Measurements from ENCODE around the gene TMEM132A.

TMEM132A gene

DNA sequence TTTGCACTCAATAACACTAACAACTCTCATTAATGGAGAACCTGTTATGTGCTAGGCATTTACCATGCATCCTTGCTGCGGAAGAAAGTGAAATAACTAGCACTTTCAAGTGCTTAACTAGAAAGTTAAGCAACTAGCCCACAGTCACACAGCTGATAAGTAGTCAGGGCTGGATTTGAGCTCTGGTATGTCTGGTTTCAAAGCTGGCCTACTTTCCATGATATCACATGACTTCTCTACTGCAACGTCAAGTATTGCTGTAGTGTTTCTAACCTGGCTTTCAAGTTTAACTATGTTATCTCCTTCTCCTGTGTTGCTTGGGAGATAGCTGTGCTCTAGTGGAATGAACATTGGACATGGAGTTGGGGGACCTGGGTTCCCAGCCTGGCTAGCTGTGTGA lies 15.6 kb downstream of the TMEM132A start:
- peak; percentile 64 for DNase-seq

DNA sequence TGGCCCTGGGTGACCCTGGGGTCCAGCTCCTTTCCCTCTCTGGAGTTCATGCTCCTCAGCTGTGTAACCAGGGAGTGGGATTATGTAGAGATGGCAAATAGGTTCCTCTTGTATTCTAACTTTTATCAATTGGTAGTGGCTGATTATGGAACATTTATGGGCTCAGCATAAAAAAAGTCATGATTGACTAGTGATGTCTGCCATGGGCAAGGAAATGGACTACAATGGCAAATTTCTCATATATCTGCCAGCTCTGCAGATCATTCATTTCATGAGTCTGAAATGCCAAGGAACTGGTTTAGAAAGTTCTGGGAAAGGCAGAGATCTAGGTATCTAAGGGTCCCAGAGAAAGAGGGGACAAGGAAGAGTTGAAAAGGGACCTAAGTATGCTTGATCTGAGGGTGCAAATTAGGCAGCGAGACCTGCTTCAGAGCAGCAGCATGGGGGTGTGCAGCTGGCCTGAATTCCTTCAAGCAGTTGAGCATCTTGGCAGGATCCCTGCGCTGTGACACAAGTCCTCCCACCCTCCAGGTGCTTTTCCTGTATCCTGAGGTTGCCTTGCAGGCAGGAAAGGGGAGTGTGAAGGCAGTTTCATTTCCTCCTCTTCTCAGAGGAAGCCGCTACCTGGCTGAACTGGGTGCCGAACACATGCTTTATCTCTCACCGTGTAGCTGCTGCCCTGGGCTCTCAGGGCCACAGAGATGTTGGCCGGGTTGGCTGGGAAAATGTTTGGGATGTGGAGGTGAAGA lies 17.3 kb downstream of the TMEM132A start:
- DNase-seq, result no peak

DNA sequence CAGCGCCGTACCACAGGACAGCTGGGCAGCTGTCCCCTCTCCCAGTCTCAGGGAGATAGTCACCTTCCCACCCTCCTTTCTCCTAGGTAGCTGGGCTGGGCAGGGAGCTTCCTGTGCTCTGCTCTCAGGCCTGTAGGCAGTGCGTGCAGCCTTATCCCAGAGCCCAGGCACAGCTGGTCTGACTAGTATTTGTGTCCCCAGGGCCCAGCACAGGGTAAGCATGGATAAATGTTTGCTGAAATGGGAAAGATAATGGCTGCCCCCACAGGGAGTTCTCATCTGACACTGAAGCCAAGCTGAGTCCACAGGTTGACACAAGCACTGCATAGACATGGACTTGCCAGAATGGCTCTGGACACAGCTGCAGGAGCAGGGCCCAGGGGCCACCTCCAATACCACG lies 18.0 kb downstream of the TMEM132A start:
- no peak for DNase-seq

DNA sequence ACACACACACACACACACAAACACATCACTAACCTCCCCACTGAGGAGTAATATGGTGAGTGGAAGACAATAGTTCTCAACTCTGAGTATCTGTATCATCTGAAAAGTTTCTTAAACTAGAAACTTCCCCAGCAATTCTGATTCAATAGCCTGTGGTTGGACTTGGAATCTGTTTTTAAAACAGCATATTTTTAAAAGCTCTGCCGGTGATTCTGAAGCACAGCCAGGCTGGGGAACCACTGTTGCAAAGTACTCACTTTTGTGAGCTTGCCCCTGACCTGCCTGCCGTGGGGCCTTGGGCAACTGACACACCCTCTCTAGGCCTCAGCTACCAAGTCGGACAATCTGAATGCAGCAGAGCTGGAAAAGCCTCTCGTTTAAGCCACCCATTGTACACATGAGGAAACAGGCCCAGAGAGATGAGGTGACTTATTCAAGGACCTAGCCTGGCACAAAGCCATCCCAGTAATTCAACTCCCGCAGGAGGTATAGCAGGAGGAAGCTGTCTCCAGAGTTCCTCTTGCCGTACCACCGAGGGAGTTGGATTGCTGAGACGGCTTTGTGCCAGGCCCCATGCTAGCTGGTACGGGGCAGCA lies 18.8 kb downstream of the TMEM132A start:
- no peak for DNase-seq

DNA sequence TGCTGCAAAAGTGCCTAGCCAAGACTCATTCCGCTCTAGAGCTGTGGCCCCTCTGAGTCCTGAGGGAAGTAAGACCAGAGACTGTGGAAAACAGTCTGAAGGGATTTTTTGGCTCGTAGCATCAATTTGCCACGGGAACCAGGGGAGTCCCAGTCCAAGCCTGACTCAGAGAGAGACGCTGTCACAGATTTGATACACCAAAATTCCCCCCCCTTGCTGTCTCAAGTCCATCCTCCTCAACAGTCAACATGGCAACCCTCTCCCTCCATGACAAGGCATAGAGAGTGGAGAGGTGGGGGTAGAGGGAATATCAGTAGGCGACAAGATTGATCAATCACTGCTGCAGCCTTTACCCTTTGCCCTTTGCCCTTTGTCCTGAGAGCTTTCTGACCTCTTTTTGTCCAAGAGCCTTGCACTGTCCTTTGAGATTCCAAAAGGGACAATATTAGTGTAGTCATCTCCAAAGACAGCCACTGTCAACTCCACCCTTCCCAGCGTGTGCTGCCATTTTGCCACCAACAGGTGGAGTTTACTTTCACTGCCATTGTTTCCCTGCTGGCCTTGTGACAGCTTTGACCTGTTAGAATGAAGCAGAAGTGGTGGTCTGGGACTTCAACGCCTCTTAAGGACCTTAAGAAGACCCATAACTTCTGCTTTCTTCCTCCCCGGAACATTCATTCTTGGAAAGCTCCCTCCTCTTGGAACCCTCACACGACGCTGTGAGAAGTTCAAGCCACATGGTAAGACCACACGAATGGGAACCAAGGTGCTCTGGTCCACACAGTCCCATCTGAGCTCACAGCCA lies 20.4 kb downstream of the TMEM132A start:
- peak; percentile 96 for DNase-seq

DNA sequence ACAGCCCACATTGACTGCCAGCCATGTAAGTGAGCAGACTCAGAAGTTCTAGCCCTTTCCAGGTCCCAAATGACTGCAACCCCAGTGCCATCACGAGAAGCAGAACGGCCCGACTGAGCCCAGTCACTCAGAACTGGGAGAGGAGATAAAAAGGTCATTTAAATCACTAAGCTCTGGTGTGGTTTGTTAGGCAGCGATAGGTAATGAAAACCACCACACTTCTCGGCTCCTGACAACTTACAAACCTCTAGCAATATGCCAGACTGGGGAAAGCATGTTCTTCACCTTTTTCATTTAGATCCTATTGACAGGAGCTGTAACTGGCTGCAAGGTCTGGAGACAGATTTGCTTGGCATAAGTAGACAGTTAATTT lies 21.0 kb downstream of the TMEM132A start:
- DNase-seq, result peak; percentile 96

DNA sequence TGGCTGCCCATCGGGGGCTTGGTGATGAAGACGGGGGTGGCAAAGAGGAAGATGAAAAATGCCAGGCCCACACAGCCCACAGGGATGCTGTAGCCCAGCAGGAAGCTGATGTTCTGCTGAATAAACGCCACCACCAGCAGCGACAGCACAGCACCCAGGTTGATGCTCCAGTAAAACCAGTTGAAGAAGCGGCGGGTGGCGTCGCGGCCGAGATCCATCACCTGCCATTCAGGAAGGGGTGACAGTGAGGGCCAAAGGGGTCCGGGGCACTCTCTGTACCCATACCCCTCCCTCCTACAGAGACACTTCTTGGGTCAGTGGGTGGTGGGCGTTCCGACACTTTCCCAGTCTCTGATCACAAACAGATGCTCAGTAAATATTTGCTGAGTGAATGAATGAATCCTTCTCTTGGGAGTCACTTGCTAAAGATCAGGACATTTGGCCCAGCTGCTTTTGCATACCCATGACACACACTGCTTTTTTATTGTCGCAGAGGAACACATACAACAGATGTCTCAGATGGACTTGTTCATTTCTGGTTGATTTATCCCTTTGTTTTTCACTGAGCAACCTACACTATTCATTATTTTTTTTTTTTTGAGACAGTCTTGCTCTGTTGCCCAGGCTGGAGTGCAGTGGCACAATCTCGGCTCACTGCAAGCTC lies 22.5 kb downstream of the TMEM132A start:
- DNase-seq, result no peak

DNA sequence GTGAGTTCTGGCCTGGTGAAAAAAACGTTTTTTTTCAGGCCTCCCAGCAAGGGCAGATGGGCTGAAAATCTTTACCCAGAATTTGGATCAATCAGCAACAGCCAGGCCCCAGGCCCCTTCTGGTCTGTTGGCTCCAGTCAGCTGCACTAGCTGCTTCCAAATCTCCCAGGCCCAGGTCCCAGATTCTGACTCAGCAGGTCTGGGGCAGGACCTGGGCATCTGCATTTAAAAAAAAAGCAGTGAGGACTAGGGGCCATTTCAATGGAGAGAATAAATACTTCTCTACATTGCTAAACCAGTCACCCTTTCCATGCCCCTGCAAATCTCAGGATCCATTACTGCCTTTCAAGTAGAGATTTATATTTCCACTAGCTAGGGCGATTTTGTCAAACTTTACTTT lies 23.4 kb downstream of the TMEM132A start:
- no peak for DNase-seq

DNA sequence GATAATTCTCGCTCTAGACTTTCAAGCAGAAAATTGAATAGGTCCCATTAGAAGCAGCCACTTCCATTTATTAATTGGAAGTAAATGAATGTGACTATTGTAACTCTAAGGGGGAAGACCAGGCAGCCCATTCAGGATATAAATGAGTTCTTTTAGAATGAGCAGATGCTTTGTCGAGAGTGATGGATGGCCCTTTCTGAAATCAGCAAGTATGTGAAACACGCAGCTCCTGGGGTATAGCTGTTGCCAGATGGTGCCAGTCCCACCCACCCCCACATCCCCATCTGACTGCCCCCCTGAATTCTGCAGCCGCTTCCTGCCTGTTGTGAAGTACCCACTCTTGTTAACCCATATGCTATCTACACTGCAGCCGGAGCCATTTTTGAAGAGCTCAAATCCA lies 24.0 kb downstream of the TMEM132A start:
- DNase-seq, result no peak

DNA sequence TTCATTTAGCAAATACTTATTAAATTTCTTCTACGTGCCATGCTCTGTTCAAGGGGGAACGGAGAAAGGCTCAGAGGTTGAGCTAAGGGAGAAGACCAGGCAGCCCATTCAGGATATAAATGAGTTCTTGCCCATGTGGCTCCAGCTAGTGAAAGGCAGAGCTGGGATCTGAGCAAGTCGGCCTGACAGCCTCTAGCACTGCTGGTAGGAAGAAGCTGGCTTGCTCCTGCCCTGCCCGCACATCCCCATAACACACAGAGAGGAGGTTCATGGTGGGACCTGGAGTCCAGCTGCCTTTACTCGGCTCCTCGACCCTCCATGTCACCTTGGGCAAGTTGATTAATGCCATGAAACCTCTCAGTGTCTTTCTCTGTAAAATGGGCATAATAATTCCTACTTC lies 25.8 kb downstream of the TMEM132A start:
- DNase-seq, result no peak

DNA sequence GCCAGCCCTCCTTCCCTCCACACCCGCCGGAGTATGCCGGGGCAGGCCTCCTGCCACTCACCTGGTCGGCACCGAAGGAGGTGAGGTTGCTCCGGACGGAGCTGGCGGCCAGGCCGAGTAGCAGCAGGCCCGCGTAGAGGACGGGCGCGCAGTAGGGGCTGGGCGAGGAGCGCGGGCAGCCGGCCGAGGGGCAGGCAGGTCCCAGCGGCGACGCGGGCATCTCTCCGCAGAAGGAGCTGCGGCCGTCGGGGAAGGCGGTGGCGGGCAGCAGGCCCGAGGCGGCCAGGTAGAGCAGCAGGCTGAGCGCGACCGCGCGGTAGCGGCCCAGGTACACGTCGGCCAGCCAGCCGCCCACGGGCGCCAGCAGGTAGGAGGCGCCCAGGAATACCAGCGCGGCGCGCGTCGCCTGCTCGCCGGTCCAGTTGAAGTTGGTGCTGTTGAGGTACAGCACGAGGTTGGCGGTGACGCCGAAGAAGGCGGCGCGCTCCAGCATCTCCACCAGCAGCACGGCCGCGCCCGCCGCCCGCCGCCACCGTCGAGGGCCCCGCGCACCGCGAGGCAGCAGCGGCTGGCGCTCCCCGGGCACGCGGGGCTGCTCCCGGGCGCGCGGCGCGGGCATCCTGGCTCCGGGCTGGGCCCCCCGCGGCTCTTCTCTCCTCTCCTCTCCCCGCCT lies 26.8 kb downstream of the TMEM132A start:
- DNase-seq, result no peak

DNA sequence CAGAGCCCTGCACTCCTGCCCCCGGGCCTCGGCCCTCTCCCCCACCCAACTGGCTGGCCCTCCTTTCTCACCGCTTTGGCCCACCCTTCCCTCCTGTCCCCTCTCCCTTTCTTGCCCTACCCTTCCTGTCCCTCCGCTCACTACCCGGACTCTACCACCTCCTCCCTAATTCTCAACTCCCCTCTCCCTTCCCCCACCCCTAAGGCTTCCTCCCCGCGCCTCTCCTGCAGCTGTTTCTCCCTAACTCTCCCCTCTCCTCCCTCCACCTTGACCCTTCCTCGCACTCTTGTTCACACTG lies 27.3 kb downstream of the TMEM132A start:
- DNase-seq, result no peak

DNA sequence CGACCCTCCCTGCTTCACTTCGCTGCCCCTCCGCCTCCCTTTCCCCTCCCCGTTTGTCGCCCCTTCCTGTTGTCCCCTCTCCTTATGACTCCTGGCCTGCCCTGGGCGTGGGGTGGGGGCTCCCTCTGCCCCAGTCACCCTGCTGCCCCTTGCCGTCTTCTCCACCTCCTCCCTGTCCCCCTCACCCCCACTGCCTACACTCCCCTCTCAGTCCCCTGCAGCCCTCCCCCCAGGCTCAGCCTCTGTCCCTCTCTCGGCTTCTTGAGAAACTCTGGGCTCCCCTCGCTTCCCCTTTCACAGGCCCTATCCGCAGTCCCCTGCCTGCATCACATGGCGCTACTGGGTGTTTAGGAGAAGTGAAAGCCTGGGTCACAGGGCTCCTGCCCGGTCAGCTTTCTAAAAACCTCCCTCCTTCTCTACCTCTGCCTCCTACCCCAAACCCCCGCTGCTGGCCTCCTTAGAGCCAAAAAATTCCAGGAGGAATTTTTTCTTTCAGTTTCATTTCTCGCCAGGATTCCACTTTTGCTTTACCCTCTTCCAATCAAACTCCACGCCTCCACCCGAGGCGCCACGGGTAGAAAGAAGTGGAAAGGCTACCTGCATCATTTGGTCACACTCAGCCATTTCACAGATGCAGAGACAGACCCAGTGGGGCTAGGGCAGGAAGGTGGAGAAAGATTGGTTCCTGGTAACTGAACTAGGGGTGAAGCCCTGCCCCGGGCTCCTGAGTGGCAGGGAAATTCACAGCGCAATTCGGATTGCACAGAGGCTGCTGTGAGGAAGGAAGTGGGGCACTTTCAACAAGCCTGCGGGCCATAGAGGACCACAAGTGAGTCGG lies 27.9 kb downstream of the TMEM132A start, which contains the start of gene SLC15A3:
SLC15A3 (minus strand) TSS at position 273 of the 838 bp plus-strand sequence. CDS start 625 bp downstream, outside the sequence.
- DNase-seq, result peak; percentile 66

DNA sequence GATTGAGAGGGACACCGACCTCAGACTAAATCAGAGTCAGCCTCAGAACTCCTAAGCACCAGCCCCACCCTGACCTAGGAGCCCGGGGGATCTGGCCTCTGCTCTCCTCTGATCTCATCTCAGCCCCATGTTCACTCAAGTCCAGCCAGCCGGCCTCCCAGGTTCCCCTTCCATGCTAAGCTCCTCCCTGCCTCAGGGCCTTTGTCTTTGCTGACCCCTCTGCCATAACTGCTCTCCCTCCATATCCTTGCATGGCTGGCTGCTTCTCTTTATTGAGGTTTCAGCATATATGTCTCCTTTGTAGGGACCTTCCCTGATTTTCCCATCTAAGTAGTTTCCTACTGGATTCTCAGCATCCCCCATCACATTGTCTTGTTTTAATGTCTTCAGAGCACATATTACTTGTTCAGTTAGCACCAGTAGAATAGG lies 28.5 kb downstream of the TMEM132A start:
- peak; percentile 16 for DNase-seq

DNA sequence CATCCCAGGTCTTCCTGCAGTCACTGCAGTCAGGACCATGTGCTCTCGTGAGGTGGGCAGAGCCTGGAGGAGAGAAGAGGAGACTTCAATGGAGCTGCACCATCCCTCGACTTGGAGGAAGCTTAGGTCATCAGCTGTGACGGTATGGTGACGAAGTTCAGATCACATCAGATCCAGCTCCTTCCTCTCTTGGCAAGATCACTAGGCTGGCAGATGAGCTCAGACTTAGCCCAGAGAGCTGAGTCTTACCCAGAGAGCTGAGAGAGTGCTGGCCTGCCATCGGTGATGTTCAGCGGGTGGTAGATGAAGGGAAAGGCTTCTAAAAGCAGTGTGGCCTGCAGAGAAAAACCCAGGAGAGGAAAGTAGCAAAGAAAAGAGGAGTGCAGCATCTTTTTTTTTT lies 29.5 kb downstream of the TMEM132A start:
- peak; percentile 16 for DNase-seq

DNA sequence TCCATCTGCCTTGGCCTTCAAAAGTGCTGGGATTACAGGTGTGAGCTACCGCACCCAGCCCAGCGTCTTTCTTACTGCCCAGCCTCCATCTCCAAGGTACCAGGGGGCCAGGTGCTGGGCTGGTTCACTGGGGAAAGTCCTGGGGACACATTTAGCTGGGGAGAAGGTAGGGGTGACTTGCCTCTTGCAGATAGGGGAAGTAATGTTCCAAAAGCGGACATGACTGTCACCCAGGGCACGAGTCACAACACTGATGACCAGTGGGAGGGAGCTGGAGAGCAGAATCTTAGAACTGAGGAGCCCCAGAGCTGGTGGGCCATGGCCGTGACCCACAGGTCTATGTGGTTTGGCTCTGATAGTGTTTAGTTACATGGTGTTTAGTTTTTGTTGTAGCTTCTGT lies 30.2 kb downstream of the TMEM132A start:
- peak; percentile 10 for DNase-seq

DNA sequence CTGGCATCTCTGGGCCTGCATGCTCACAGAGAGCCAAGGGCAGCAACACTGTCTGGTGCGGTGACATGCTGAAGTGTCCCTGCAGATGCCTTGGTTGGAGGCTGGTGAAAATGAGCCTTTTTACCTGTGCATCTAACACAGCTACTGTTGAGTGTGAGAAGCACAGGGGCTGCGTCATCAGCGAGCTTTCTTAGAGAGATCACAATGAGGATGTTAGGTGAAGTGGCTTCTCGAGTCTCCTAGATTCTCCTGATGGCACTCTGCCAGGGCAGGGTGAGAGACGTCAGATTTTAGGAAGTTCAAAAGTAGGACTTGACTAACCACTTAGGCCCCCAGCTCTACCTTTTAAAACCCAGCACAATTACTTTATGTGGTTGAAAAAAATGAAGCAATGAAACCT lies 31.3 kb downstream of the TMEM132A start:
- DNase-seq, result no peak

DNA sequence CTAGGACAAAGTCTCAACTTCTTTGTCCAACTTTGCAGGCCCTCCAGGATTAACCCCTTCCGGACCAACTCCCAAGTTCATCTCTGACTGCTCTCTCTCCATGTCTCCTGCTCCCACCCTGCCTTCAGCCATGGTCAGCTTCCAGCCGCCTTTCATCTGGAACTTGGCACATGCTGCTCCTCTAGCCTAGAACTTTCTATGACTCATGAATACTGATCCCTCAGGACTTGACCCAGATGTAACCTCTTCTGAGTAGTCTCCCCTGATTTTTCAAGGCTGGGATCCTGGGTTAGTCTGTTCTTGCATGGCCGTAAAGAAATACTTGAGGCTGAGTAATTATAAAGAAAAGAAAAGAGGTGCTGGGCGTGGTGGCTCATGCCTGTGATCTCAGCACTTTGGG lies 32.9 kb downstream of the TMEM132A start:
- DNase-seq, result no peak

DNA sequence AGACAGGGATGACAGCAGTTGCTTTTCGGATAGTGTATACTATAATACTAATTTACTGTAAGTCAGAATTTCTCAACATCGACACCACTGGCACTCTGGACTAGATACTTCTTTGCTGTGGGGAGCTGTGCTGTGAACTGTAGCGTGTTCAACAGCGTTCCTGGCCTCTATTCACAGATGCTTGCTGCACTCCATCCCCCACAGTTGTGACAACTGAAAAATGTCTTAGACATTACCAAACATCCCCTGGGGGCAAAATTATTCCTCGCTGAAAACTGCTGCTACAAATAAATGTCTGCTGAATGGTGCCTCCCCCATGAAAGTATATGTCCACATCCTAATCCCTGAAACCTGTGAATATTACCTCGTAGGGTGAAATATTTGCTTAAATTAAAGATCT lies 35.2 kb downstream of the TMEM132A start:
- DNase-seq, result no peak

DNA sequence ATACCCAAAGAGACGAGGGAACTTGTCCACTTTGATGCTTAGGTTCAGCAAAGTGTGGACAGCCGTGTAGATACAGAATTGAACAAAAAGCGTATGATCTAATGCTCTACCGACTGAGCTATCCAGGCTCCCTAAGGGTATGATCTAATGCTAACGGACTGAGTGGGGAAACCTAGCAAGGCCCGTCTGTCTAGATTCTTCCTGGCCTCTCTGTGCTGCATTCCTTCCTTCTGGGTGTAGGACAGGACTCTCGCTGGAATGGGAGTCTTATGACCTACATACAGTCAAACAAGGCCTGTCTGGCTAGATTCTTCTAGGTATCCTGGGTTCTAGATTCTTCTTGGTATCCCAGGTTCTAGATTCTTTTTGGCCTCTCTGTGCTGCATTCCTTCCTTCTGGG lies 36.1 kb downstream of the TMEM132A start:
- no peak for DNase-seq

DNA sequence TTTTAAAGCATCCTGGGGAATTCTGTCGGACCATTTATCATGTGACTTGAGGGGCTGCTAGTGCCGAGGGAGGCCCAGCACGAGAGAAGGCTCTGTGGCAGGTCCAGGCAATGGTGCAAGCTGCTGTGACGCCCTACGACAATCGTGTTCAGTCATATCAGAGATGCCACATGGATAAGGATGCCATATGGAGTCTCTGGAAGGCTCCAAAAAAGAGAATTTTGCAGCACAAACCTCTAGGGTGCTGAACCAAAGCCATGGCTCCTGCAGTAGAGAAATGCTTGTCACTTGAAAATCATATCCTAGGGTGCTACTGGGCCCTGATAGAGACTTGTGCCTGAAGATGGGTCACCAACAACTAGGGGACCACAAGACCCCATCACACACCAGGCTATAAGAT lies 40.5 kb downstream of the TMEM132A start:
- DNase-seq, result no peak

DNA sequence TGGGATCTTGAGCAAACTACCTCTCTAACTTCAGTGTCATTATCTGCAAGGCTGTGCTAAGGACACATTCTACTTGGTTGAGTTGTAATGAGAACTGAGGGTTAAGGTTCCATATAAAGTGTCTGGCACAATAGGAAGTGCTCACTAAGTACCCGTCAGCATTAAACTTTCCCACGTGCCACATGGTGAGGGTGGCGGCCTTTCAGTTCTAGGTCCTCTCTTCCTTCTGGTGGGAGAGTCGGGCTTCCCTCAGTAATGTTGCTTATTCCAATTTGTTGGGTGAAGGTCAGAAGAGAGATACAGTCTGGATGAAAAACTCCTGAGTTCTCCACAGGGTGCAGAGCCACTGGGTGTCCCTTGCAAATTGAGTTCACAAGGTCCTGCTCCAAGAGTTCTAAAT lies 42.6 kb downstream of the TMEM132A start:
- no peak for DNase-seq
